Activated gamma-delta T cell treated with Interleukin-2 at 50 U/mL for 16 hours (primary cell): Measurements from ENCODE around the gene ZP1.
"Not testable (repeated sequence)": the region's sequence is repeated elsewhere in the genome, so short reads cannot be mapped to it uniquely, and the experiment has no call there.

ENCODE experiments used
- DNase-seq: peaks from one replicate; pipeline ENCODE4 v3.0.0-alpha.2; 2020

ZP1 gene, protein sequence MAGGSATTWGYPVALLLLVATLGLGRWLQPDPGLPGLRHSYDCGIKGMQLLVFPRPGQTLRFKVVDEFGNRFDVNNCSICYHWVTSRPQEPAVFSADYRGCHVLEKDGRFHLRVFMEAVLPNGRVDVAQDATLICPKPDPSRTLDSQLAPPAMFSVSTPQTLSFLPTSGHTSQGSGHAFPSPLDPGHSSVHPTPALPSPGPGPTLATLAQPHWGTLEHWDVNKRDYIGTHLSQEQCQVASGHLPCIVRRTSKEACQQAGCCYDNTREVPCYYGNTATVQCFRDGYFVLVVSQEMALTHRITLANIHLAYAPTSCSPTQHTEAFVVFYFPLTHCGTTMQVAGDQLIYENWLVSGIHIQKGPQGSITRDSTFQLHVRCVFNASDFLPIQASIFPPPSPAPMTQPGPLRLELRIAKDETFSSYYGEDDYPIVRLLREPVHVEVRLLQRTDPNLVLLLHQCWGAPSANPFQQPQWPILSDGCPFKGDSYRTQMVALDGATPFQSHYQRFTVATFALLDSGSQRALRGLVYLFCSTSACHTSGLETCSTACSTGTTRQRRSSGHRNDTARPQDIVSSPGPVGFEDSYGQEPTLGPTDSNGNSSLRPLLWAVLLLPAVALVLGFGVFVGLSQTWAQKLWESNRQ

DNA sequence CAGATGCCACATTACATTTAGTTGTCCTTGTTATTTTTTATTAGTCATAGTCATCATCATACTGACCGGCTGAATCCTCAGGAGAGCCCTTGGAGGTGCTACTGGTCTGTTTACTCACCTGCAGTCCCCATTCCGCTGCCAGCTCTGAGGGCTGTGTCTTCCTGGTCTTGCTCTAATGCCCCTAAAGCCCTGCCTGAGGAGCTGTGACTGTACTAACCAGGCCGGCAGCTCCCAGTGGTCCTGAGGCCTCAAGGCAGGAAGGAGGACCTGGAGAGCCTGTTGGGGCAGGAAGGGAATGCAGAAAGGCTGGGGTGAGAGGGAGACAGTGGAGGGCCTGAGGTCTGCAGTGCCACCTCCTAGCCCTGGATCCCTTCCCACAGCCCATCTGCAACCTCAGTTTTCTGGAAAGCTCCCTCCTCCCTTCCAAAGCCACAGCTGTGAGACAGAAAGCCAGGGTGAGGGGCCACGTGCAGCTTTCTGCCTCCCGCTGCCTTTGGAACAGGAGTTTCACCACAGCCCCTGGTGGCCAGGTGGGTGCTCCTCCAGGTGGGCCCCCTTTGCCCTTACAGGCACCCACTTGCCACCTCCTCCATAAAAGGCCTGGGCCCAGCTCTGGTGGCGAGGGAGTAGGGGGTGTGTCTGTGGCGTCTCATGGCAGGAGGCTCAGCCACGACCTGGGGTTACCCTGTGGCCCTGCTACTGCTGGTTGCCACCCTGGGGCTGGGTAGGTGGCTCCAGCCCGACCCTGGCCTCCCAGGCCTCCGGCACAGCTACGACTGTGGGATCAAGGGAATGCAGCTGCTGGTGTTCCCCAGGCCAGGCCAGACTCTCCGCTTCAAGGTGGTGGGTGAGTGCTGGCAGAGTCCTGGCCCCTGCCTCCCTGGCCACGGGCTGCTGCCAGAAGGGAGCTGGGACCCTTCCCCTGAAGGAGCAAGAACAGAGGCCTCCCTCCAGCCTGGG is at the start of gene ZP1:
TSS of gene ZP1 (plus strand) at position 632 of the 960 bp plus-strand sequence. CDS start at position 652, 20 bp downstream.
- DNase-seq, result no peak

DNA sequence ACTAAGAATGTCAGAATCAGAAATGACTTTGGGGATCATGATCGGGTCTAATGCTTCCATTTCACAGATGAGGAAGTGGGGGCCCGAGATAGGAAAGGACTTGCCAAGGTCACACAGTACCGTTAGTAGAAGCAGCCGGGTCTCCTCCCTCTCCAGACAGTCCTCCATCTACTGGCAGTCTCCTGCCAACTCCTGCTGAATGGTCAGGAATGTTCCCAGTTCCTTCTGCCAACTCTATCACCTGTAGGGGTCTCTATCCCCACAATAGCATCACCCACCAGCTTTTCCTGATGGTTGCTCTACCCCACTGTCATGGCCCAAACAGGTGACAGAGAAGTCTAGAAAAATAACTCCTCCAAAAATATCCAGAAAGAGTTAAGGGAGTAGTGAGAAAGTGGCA is 49.3 kb upstream of the ZP1 start:
- no peak for DNase-seq

GRCh38 chr11:60821827-60822599 is 45.3 kb upstream of the ZP1 start:
- DNase-seq, result no peak

- not testable (repeated sequence) for DNase-seq
Observed at GRCh38 chr11:60823745-60824306, 43.5 kb upstream of the ZP1 start.

- no peak for DNase-seq
Observed at GRCh38 chr11:60825118-60825517, 42.2 kb upstream of the ZP1 start.

- no peak for DNase-seq
Observed at GRCh38 chr11:60825790-60826189, 41.6 kb upstream of the ZP1 start.

DNA sequence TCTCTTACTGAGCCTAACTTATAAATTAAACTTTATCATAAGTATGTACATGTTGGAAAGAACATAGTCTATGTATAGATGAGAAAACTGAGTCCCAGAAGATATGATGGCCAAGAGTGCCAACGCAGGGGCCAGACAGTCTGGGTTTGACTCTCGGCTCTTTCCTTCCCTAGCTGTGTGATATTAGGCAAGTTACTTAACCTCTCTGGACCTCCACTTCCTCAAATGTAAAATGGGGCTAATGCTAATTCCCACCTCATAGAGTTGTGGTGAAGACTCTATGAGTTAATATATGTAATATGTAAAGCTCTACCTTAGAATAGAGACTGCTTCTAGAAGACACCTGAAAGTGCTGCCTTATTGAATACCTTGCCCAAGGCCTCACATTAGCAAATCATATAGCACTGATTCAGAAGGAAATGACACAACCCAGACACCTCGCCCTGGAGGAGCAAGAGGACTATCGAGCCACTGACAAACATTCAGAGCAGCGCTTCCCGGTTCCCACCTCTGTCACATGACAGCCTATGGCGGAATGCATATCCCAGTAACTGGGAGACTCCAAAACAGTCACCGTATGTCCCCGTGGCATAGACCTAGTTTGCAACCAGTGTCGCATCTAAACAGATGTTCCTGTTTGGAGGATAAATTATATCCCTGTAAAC is 36.7 kb upstream of the ZP1 start:
- no peak for DNase-seq

GRCh38 chr11:60831143-60831500 is 36.2 kb upstream of the ZP1 start:
- peak; percentile 79 for DNase-seq

DNA sequence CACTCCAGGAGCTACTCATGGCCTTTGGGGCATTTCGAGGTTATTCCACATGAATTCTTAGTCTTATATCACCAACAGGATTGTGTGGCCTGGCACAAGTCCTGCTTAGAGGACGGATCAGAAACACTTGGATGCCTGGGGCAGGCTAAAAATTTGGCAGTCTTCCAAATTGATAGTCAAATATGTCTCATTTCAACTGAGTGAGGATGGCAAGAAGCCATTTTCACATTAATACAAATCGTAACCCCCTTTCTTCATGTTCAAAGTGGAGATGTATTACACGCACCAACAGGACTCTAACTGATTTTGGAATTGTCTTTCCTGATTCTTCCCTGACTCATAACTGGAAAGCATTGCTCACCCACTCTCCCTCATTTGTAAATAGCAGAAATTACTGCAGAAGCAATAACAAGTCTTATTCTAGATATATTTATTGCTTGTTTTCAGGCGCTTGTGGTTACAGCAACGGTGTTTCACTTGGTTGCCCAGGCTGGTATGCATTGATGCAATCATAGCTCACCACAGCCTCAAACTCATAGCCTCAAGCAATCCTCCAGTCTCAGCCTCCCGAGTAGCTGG is 35.8 kb upstream of the ZP1 start:
- no peak for DNase-seq

GRCh38 chr11:60834742-60835533 is 32.4 kb upstream of the ZP1 start:
- no peak for DNase-seq

DNA sequence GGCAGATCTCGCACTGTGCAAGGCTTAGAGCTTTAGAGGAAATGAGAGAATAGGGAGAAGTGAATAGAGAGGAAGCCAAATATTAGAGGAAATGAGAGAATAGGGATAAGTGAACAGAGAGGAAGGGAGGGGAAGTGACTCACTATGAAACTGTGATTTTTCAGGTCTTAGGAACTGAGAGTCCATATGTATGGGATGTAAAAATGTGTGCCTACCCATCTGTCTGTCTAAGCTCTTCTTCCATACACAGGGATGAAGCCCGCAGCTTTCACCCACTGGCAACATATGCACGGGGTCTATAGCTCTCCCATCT is 31.9 kb upstream of the ZP1 start:
- no peak for DNase-seq

GRCh38 chr11:60836866-60837515 is 30.4 kb upstream of the ZP1 start:
- DNase-seq, result no peak

DNA sequence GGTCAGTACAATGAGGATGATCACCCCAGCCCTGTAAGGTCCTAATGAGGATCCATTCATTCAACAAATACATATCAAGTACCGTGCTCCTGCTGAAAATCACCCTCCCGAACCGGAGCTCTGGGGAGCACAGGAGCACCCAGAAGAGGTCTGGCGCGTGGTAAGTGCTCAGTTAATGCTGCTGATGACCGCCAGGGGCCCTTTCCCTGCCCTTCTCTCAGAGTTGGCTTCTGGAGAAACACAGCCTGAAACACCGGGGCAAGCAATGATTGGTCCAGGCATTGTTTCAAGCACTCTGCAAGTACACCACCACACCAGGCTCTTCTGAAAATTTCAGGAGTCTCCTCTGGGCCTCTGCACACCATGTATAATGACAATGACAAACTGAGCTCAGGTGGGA is 29.2 kb upstream of the ZP1 start:
- DNase-seq, result no peak

DNA sequence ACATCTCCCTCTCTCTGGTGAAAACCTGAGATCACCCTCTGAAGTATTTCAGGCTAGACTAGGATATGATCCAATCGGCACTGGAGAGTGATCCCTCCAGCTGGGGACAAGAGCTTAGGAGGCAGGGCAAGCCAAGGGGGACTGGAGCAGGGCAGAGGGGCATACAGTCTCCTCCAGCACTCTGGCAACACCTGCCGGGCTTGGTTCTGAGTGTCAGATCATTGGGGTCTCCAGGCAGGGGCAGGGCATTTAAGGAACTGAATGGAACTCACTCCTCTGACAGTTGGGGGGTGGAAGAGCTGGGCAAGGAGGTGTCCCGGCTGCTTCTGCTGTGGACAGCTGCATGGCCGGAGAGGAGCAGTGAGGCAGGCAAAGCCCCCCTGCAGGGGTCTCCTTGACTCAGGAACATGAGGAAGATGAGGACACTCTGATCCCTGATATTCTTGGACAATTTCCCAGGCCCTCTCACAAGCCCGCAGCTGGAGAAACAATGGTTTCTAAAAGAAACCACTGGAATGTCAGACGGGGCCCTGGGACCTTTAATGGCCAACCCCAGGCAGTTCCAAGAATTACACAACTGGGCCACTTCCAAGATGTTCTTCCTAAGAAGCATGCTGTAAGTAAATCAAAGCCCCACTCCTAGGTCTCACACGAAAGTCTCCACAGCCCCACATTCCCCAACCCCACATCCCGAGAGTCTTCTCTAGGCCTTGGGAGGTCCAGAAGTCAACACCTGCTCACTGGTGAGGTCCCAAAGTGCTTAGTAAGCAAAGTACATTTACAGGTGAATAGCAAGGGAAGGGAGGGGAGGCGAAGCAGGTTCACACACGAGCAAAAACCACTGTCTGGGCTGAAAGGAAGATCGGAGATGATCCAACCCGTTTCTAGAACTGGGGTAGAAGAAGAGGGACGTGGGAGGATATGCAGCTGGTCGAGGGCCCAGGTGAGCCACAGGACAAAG is 26.6 kb upstream of the ZP1 start:
- DNase-seq, result no peak

GRCh38 chr11:60841797-60842667 is 25.3 kb upstream of the ZP1 start, which contains the start of gene CCDC86:
Gene CCDC86 (plus strand): TSS chr11:60842113. CDS start chr11:60842125, 12 bp downstream.
- peak; percentile 97 for DNase-seq

DNA sequence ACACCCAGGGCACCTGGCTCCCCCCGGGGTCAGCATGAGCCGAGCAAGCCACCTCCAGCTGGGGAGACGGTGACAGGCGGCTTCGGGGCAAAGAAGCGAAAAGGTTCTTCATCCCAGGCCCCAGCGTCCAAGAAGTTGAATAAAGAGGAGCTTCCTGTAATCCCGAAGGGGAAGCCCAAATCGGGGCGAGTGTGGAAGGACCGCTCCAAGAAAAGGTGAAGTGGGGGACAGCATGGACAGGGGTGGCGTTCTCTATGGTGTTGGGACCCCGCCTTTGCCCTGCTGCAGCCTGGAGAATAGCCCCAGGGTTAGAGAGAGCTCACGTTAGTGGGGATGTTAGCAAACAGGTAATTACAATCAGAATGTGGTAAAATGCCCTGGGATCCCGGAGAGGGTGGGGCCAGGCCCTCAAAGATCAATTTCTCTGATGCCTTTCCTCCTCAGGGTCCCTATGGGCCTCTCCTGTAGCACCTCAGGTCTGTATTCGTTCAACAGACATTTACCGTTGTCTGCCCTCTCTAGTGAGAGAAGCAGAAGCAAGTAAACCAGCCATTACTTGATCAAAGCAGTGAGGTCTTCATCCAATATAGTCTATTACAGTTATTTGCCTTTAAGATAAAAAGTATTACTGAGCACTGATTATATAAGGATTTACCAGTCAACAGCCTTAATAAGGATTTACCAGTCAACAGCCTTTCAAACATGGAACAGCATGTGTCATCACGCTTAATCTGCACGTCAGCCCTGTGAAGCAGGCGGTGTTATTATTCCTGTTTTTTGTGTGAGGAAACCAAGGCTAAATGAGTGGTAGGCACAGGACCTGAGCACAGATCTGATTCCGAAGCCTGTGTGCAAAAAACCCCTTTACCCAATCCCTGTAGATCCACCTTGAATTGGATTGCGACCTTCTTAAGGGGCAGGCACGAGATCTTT is 24.4 kb upstream of the ZP1 start:
- no peak for DNase-seq
